ENCODE results near the gene CDKN2D. TPM values are rescaled to one million over a fixed set of nuclear protein-coding genes. Genes with fewer than 3 reads are reported as not detected.

Gene CDKN2D
- total RNA-seq, 2 experiments from 2014 or later, result 55.8 to 62.3 TPM

- Mint-ChIP-seq H3K9me3 (no peaks in the 10 kb centered on the region), H3K27ac (no peak overlapping the region), H3K4me3 (no peak overlapping the region), H3K4me1 (peaks cover 11% of the 10 kb centered on the region), H3K36me3 (no peaks in the 10 kb centered on the region), H3K27me3 (peaks cover 22% of the 10 kb centered on the region)
- no peak for DNase-seq
Measured at GRCh38 chr19:10523135-10523636, 45.6 kb downstream of the CDKN2D start.

GRCh38 chr19:10521461-10522171 lies 47.2 kb downstream of the CDKN2D start:
- Mint-ChIP-seq H3K27ac (no peak overlapping the region), H3K4me1 (peaks cover 18% of the 10 kb centered on the region), H3K4me3 (no peak overlapping the region), H3K36me3 (no peaks in the 10 kb centered on the region), H3K27me3 (peaks cover 34% of the 10 kb centered on the region), H3K9me3 (no peaks in the 10 kb centered on the region)
- no peak for DNase-seq

GRCh38 chr19:10520652-10521318 lies 48.0 kb downstream of the CDKN2D start:
- DNase-seq, result no peak
- H3K9me3 Mint-ChIP-seq, result no peaks in the 10 kb centered on the region
- no peaks in the 10 kb centered on the region for H3K36me3 Mint-ChIP-seq
- H3K4me1 Mint-ChIP-seq, result peaks cover 18% of the 10 kb centered on the region
- H3K27me3 Mint-ChIP-seq, result peaks cover 42% of the 10 kb centered on the region
- no peak overlapping the region for H3K27ac Mint-ChIP-seq
- no peak overlapping the region for H3K4me3 Mint-ChIP-seq

- H3K9me3 Mint-ChIP-seq, result no peaks in the 10 kb centered on the region
- H3K36me3 Mint-ChIP-seq, result no peaks in the 10 kb centered on the region
- no peak overlapping the region for H3K4me3 Mint-ChIP-seq
- peaks cover 18% of the 10 kb centered on the region for H3K4me1 Mint-ChIP-seq
- H3K27me3 Mint-ChIP-seq, result peaks cover 56% of the 10 kb centered on the region
- H3K27ac Mint-ChIP-seq, result no peak overlapping the region
- DNase-seq, result no peak
Measured at GRCh38 chr19:10519421-10519820, 49.4 kb downstream of the CDKN2D start.

GRCh38 chr19:10518444-10519361 lies 50.1 kb downstream of the CDKN2D start:
- no peaks in the 10 kb centered on the region for H3K9me3 Mint-ChIP-seq
- no peak for DNase-seq
- peaks cover 63% of the 10 kb centered on the region for H3K27me3 Mint-ChIP-seq
- H3K27ac Mint-ChIP-seq, result no peak overlapping the region
- no peaks in the 10 kb centered on the region for H3K36me3 Mint-ChIP-seq
- H3K4me1 Mint-ChIP-seq, result peaks cover 18% of the 10 kb centered on the region
- H3K4me3 Mint-ChIP-seq, result peak overlapping the region; percentile 42

- Mint-ChIP-seq H3K27ac (no peak overlapping the region), H3K4me1 (peaks cover 18% of the 10 kb centered on the region), H3K9me3 (no peaks in the 10 kb centered on the region), H3K36me3 (no peaks in the 10 kb centered on the region), H3K4me3 (peak overlapping the region; percentile 42), H3K27me3 (peaks cover 71% of the 10 kb centered on the region)
- no peak for DNase-seq
Measured at GRCh38 chr19:10517760-10518443, 50.9 kb downstream of the CDKN2D start.

GRCh38 chr19:10517361-10517759 lies 51.4 kb downstream of the CDKN2D start, which contains the start of gene S1PR5:
Gene S1PR5, minus strand, starts transcription at chr19:10517447. Its CDS starts 2,436 bp downstream, at chr19:10515011.
- Mint-ChIP-seq H3K4me1 (peaks cover 18% of the 10 kb centered on the region), H3K36me3 (no peaks in the 10 kb centered on the region), H3K27me3 (peaks cover 76% of the 10 kb centered on the region), H3K4me3 (peak within 1 kb of the TSS; percentile 42), H3K9me3 (no peaks in the 10 kb centered on the region), H3K27ac (no peak within 1 kb of the TSS)
- no peak for DNase-seq

- DNase-seq, result no peak
- H3K27ac Mint-ChIP-seq, result no peak overlapping the region
Measured at GRCh38 chr19:10516671-10517286, 52.0 kb downstream of the CDKN2D start.

More at GRCh38 chr19:10516671-10517286, 52.0 kb downstream of the CDKN2D start:
- Mint-ChIP-seq H3K36me3 (no peaks in the 10 kb centered on the region), H3K27me3 (peaks cover 76% of the 10 kb centered on the region), H3K4me1 (peaks cover 18% of the 10 kb centered on the region), H3K4me3 (peak overlapping the region; percentile 38), H3K9me3 (no peaks in the 10 kb centered on the region)

Other genes starting within 250 kb of the CDKN2D start
- 100 to 1,000 TPM; 103 to 107 TPM for gene RAVER1, start 235.4 kb downstream of the CDKN2D start, total RNA-seq
- 10 to 100 TPM; 76.3 to 79.6 TPM for gene ICAM3, start 229.4 kb downstream of the CDKN2D start, total RNA-seq
- 100 to 1,000 TPM; 153 to 155 TPM for gene TYK2, start 188.4 kb downstream of the CDKN2D start, total RNA-seq
- 100 to 1,000 TPM; 242 to 252 TPM for gene CDC37, start 165.4 kb downstream of the CDKN2D start, total RNA-seq
- gene PDE4A, start 148.4 kb downstream of the CDKN2D start, total RNA-seq, result 10 to 100 TPM; 10.6 to 11.4 TPM
- gene KEAP1, start 65.6 kb downstream of the CDKN2D start, total RNA-seq, result 10 to 100 TPM; 69.3 to 72.2 TPM
- not detected for gene S1PR5, start 51.5 kb downstream of the CDKN2D start, total RNA-seq
- gene ATG4D, start 25.1 kb downstream of the CDKN2D start, total RNA-seq, result 10 to 100 TPM; 25.1 to 26.4 TPM
- gene KRI1, start 3.0 kb downstream of the CDKN2D start, total RNA-seq, result 10 to 100 TPM; 66.3 to 69.2 TPM
- gene AP1M2, start 18.3 kb upstream of the CDKN2D start, total RNA-seq, result not detected
- 10 to 100 TPM; 70.6 to 71.6 TPM for gene SLC44A2, start 56.6 kb upstream of the CDKN2D start, total RNA-seq
- gene ILF3, start 85.4 kb upstream of the CDKN2D start, total RNA-seq, result 100 to 1,000 TPM; 500 to 527 TPM
- gene QTRT1, start 132.5 kb upstream of the CDKN2D start, total RNA-seq, result 10 to 100 TPM; 66.6 to 71.5 TPM
- 100 to 1,000 TPM; 127 to 133 TPM for gene DNM2, start 149.1 kb upstream of the CDKN2D start, total RNA-seq